ENCODE measurements around the gene TMEM198.

DNA sequence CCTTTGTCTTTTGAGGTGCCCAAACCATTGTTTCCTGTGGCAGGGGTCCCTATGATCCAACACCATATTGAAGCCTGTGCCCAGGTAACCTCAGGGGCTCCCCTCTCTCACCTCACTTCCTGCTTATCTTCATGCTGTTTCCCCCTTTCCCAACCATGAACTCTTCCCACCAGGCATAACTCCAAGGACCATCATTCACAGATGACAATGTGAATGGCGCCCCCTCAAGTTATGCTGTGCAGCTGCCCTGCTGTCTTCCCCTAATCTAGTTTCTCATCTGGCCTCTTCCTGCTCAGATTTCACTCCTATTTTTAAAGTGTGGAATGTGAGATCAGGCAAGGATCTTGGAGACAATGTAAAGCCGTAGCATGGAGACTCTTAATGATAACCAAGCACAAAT lies 43.7 kb upstream of the TMEM198 start:
- TF ChIP-seq, protein P1, sequence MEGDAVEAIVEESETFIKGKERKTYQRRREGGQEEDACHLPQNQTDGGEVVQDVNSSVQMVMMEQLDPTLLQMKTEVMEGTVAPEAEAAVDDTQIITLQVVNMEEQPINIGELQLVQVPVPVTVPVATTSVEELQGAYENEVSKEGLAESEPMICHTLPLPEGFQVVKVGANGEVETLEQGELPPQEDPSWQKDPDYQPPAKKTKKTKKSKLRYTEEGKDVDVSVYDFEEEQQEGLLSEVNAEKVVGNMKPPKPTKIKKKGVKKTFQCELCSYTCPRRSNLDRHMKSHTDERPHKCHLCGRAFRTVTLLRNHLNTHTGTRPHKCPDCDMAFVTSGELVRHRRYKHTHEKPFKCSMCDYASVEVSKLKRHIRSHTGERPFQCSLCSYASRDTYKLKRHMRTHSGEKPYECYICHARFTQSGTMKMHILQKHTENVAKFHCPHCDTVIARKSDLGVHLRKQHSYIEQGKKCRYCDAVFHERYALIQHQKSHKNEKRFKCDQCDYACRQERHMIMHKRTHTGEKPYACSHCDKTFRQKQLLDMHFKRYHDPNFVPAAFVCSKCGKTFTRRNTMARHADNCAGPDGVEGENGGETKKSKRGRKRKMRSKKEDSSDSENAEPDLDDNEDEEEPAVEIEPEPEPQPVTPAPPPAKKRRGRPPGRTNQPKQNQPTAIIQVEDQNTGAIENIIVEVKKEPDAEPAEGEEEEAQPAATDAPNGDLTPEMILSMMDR (IDR thresholded peaks at IDR 0.05), result no peak
- no peak for TF ChIP-seq EZH2 (IDR thresholded peaks at IDR 0.05; ENCODE audit: borderline replicate concordance, insufficient read depth, low read depth, low read length, poor library complexity, severe bottlenecking)

Measured in B cell (primary cell).